Kasumi-1 (cell line): Measurements from ENCODE around the gene DPP6.
A peak's percentile ranks its signal among the peaks of the same experiment; 100 is the strongest.

ENCODE experiments used
- DNase-seq, 2 experiments: peaks; one replicate each; lab custom pipeline; 2025; lab: John Stamatoyannopoulos, UW

Gene DPP6

GRCh38 chr7:154699417-154699816, 647.2 kb downstream of the DPP6 start:
- no peak for DNase-seq

GRCh38 chr7:154709840-154710520, 657.8 kb downstream of the DPP6 start:
- no peak for DNase-seq

- no peak for DNase-seq
These were observed 667.8 kb downstream of the DPP6 start for GRCh38 chr7:154720016-154720415.

- DNase-seq: no peak
These were observed 668.9 kb downstream of the DPP6 start for GRCh38 chr7:154721086-154721485.

GRCh38 chr7:154726368-154726767, 674.2 kb downstream of the DPP6 start:
- DNase-seq: no peak

- DNase-seq: no peak
These were observed 676.9 kb downstream of the DPP6 start for GRCh38 chr7:154729056-154729455.

GRCh38 chr7:154735766-154736165, 683.6 kb downstream of the DPP6 start:
- no peak for DNase-seq

GRCh38 chr7:154736389-154736788, 684.2 kb downstream of the DPP6 start:
- no peak for DNase-seq

GRCh38 chr7:154738216-154738615, 686.0 kb downstream of the DPP6 start:
- DNase-seq: no peak

GRCh38 chr7:154741131-154741530, 688.9 kb downstream of the DPP6 start:
- no peak for DNase-seq

GRCh38 chr7:154743206-154743605, 691.0 kb downstream of the DPP6 start:
- DNase-seq: no peak

- peak; percentile 0 to 31 for DNase-seq
These were observed 692.2 kb downstream of the DPP6 start for GRCh38 chr7:154744256-154744860.

GRCh38 chr7:154744861-154745258, 692.7 kb downstream of the DPP6 start:
- no peak for DNase-seq

- no peak for DNase-seq
These were observed 694.6 kb downstream of the DPP6 start for GRCh38 chr7:154746571-154747360.

- no peak for DNase-seq
These were observed 696.0 kb downstream of the DPP6 start for GRCh38 chr7:154748089-154748786.

GRCh38 chr7:154750353-154750801, 698.2 kb downstream of the DPP6 start:
- no peak for DNase-seq

- DNase-seq: no peak
These were observed 701.0 kb downstream of the DPP6 start for GRCh38 chr7:154753226-154753625.

GRCh38 chr7:154757756-154758155, 705.6 kb downstream of the DPP6 start:
- no peak for DNase-seq

GRCh38 chr7:154759989-154760388, 707.8 kb downstream of the DPP6 start:
- DNase-seq: no peak

- no peak for DNase-seq
These were observed 712.9 kb downstream of the DPP6 start for GRCh38 chr7:154765118-154765517.

GRCh38 chr7:154767142-154767541, 714.9 kb downstream of the DPP6 start:
- no peak for DNase-seq

- no peak for DNase-seq
These were observed 715.7 kb downstream of the DPP6 start for GRCh38 chr7:154767821-154768415.
